Esophagus muscularis mucosa (tissue), 4 donors: ENCODE measurements around the gene ULK4.

ENCODE experiments used
- CTCF ChIP-seq, 3 experiments: fragments of 200-600 bp in 2 of 3; fragments of 450-650 bp in 1 of 3; sonication (generic) in 2 of 3; IDR thresholded peaks; one replicate each; pipeline ENCODE4 v1.5.1; 2017 to 2019; ENCODE audit warnings: antibody characterized with exemption in 3 of 3, mild to moderate bottlenecking in 2 of 3, moderate library complexity in 1 of 3
- EP300 ChIP-seq: sonication (generic); formaldehyde crosslinking; IDR thresholded peaks from one replicate; pipeline ENCODE4 v1.6.1; 2017; ENCODE audit warnings: antibody characterized with exemption
- POLR2A ChIP-seq: fragments of 450-650 bp; IDR thresholded peaks from one replicate; pipeline ENCODE4 v1.6.1; 2017; ENCODE audit warnings: antibody characterized with exemption, moderate library complexity, mild to moderate bottlenecking, low read depth
- POLR2AphosphoS5 ChIP-seq, 2 donors: sonication (generic); formaldehyde crosslinking; IDR thresholded peaks; one replicate each; pipeline ENCODE4 v1.6.1; 2017; ENCODE audit warnings: antibody characterized with exemption in 2 of 2

GRCh38 chr3:41315126-41315525, 646.8 kb downstream of the ULK4 start:
- TF ChIP-seq CTCF (IDR thresholded peaks at IDR 0.05) (no peak), POLR2A (no peak), EP300 (no peak), POLR2AphosphoS5 (IDR thresholded peaks at IDR 0.05) (no peak)
